Prostate gland (tissue), 2 donors: ENCODE measurements around the gene LRRC10B. TPM values are rescaled to one million over a fixed set of nuclear protein-coding genes. Genes with fewer than 3 reads are reported as not detected.

ENCODE experiments used
- microRNA counts, 2 donors: library from miRNA; unstranded; fragments of <30 nt; microRNA quantifications; one replicate each; lab custom pipeline; 2016 to 2017
- microRNA-seq: library from miRNA; unstranded; fragments of <30 nt; microRNA quantifications from one replicate; pipeline ENCODE4, GENCODE V29; 2016
- small RNA-seq, 2 donors: library from RNA; depleted of rRNA; stranded (forward); fragments of <200 nt; gene quantifications; one replicate each; pipeline ENCODE3, GENCODE V24; 2016
- total RNA-seq, 2 donors: library from RNA; depleted of rRNA; stranded (reverse); fragments of >200 nt; gene quantifications; one replicate each; pipeline ENCODE4 v1.1.0, GENCODE V29; 2016

The LRRC10B gene
- total RNA-seq, 2 donors from 2014 or later: 0.09 to 1.2 TPM

MicroRNAs within 50 kb of the gene (microRNA counts, 767-probe panel; counts per million panel counts)
- microRNA hsa-miR-4488 (lab: Ali Mortazavi, UCI): 431 to 1,531 counts per million in 2 donors

Small RNAs within 50 kb of the gene (microRNA-seq; reads per million reads assigned to microRNA genes)
- not detected for gene MIR4488

Small RNAs within 50 kb of the gene (small RNA-seq; reads per million reads assigned to genes)
- 0 reads per million in 2 donors for gene MIR4488

Other genes starting within 250 kb of the LRRC10B start
- 1 to 10 TPM; 2.0 to 4.3 TPM for gene VWCE, start 213.4 kb upstream of the LRRC10B start, total RNA-seq
- gene DDB1, start 175.6 kb upstream of the LRRC10B start, total RNA-seq: 100 to 1,000 TPM; 179 to 253 TPM
- 10 to 100 TPM; 52.8 to 79.3 TPM for gene TKFC, start 175.5 kb upstream of the LRRC10B start, total RNA-seq
- 10 to 100 TPM; 51.6 to 79.1 TPM for gene CYB561A3, start 146.9 kb upstream of the LRRC10B start, total RNA-seq
- gene TMEM138, start 146.4 kb upstream of the LRRC10B start, total RNA-seq: 10 to 100 TPM; 17.9 to 35.4 TPM
- 10 to 100 TPM; 13.3 to 24.1 TPM for gene TMEM216, start 116.2 kb upstream of the LRRC10B start, total RNA-seq
- gene CPSF7, start 78.8 kb upstream of the LRRC10B start, total RNA-seq: 10 to 100 TPM; 44.7 to 66.8 TPM
- gene SDHAF2, start 78.6 kb upstream of the LRRC10B start, total RNA-seq: 10 to 100 TPM; 24.6 to 59.4 TPM
- 100 to 1,000 TPM; 114 to 199 TPM for gene SYT7, start 72.3 kb downstream of the LRRC10B start, total RNA-seq
- gene DAGLA, start 171.6 kb downstream of the LRRC10B start, total RNA-seq: 10 to 100 TPM; 10.8 to 12.2 TPM
- 1 to 10 TPM in 1 of 2 donors, under 1 TPM in 1; 0.77 to 3.4 TPM for gene MYRF, start 243.9 kb downstream of the LRRC10B start, total RNA-seq